Measurements from ENCODE around the gene TMEFF2. TPM values are rescaled to one million over a fixed set of nuclear protein-coding genes. Genes with fewer than 3 reads are reported as not detected.

Gene TMEFF2
- total RNA-seq, 1 donor from 2014 or later = 0.41 TPM

GRCh38 chr2:192202373-192202772 lies 7.6 kb upstream of the TMEFF2 start:
- Histone ChIP-seq H2AFZ (ENCODE audit: low read depth, low read length) (no peak overlapping the region), H3K4me2 (ENCODE audit: low read length) (no peak overlapping the region), H3K4me1 (ENCODE audit: insufficient read depth, low read length) (no peaks in the 10 kb centered on the region), H3K9ac (ENCODE audit: low read length) (no peak overlapping the region), H3K27ac (ENCODE audit: low read depth, low read length) (no peak overlapping the region), H3K36me3 (ENCODE audit: insufficient read depth, low read length) (no peaks in the 10 kb centered on the region), H4K20me1 (ENCODE audit: insufficient read depth, low read length) (no peaks in the 10 kb centered on the region), H3K9me3 (ENCODE audit: insufficient read depth, low read depth, low read length) (no peaks in the 10 kb centered on the region), H3K27me3 (ENCODE audit: insufficient read depth, low read length) (no peaks in the 10 kb centered on the region), H3K79me2 (ENCODE audit: insufficient read depth, low read length) (no peaks in the 10 kb centered on the region), H3K4me3 (ENCODE audit: insufficient read depth, low read depth, low read length) (no peak overlapping the region)
- no peaks in the 10 kb centered on the region for H3K9me3 Mint-ChIP-seq (ENCODE audit: unreplicated experiment)
- H3K27me3 Mint-ChIP-seq (ENCODE audit: low read depth, unreplicated experiment) = peaks cover 8% of the 10 kb centered on the region
- H3K36me3 Mint-ChIP-seq (ENCODE audit: low read depth, unreplicated experiment) = no peaks in the 10 kb centered on the region
- no peak overlapping the region for H3K4me3 Mint-ChIP-seq (ENCODE audit: unreplicated experiment)
- no peak for TF ChIP-seq EZH2 (IDR thresholded peaks at IDR 0.05; ENCODE audit: insufficient read depth, low read length)
- no peak for TF ChIP-seq CTCF (IDR thresholded peaks at IDR 0.05; ENCODE audit: insufficient read depth, low read depth, low read length)
- no peaks in the 10 kb centered on the region for H3K4me1 Mint-ChIP-seq (ENCODE audit: low read depth, unreplicated experiment)
- no peak for DNase-seq (ENCODE audit: low read depth)
- FAIRE-seq = no peak
- no peak overlapping the region for H3K27ac Mint-ChIP-seq (ENCODE audit: unreplicated experiment)

- H3K4me1 Mint-ChIP-seq (ENCODE audit: low read depth, unreplicated experiment) = peaks cover 8% of the 10 kb centered on the region
- H3K9me3 Mint-ChIP-seq (ENCODE audit: unreplicated experiment) = no peaks in the 10 kb centered on the region
- Histone ChIP-seq H4K20me1 (ENCODE audit: insufficient read depth, low read length) (no peaks in the 10 kb centered on the region), H3K4me3 (ENCODE audit: insufficient read depth, low read depth, low read length) (no peak overlapping the region), H3K9me3 (ENCODE audit: insufficient read depth, low read depth, low read length) (no peaks in the 10 kb centered on the region), H3K4me2 (ENCODE audit: low read length) (no peak overlapping the region), H3K79me2 (ENCODE audit: insufficient read depth, low read length) (no peaks in the 10 kb centered on the region), H3K9ac (ENCODE audit: low read length) (no peak overlapping the region), H3K27me3 (ENCODE audit: insufficient read depth, low read length) (peaks cover 5% of the 10 kb centered on the region), H3K36me3 (ENCODE audit: insufficient read depth, low read length) (no peaks in the 10 kb centered on the region), H3K27ac (ENCODE audit: low read depth, low read length) (no peak overlapping the region), H3K4me1 (ENCODE audit: insufficient read depth, low read length) (peaks cover 2% of the 10 kb centered on the region), H2AFZ (ENCODE audit: low read depth, low read length) (no peak overlapping the region)
- no peak for DNase-seq (ENCODE audit: low read depth)
- no peak overlapping the region for H3K4me3 Mint-ChIP-seq (ENCODE audit: unreplicated experiment)
- H3K36me3 Mint-ChIP-seq (ENCODE audit: low read depth, unreplicated experiment) = no peaks in the 10 kb centered on the region
- H3K27me3 Mint-ChIP-seq (ENCODE audit: low read depth, unreplicated experiment) = peaks cover 21% of the 10 kb centered on the region
- no peak for FAIRE-seq
- TF ChIP-seq EZH2 (IDR thresholded peaks at IDR 0.05; ENCODE audit: insufficient read depth, low read length) = no peak
- TF ChIP-seq CTCF (IDR thresholded peaks at IDR 0.05; ENCODE audit: insufficient read depth, low read depth, low read length) = no peak
- H3K27ac Mint-ChIP-seq (ENCODE audit: unreplicated experiment) = no peak overlapping the region
These were observed 6.4 kb upstream of the TMEFF2 start for GRCh38 chr2:192201116-192201515.

GRCh38 chr2:192197357-192197756 lies 2.6 kb upstream of the TMEFF2 start:
- Mint-ChIP-seq H3K27ac (ENCODE audit: unreplicated experiment) (no peak overlapping the region), H3K9me3 (ENCODE audit: unreplicated experiment) (no peaks in the 10 kb centered on the region), H3K36me3 (ENCODE audit: low read depth, unreplicated experiment) (no peaks in the 10 kb centered on the region), H3K4me1 (ENCODE audit: low read depth, unreplicated experiment) (peaks cover 11% of the 10 kb centered on the region), H3K4me3 (ENCODE audit: unreplicated experiment) (no peak overlapping the region), H3K27me3 (ENCODE audit: low read depth, unreplicated experiment) (peaks cover 57% of the 10 kb centered on the region)
- no peaks in the 10 kb centered on the region for H3K79me2 ChIP-seq (ENCODE audit: insufficient read depth, low read length)
- H2AFZ ChIP-seq (ENCODE audit: low read depth, low read length) = no peak overlapping the region
- H4K20me1 ChIP-seq (ENCODE audit: insufficient read depth, low read length) = no peaks in the 10 kb centered on the region
- peaks cover 13% of the 10 kb centered on the region for H3K4me1 ChIP-seq (ENCODE audit: insufficient read depth, low read length)
- H3K4me2 ChIP-seq (ENCODE audit: low read length) = no peak overlapping the region
- no peak overlapping the region for H3K9ac ChIP-seq (ENCODE audit: low read length)
- H3K27ac ChIP-seq (ENCODE audit: low read depth, low read length) = no peak overlapping the region
- FAIRE-seq (no peak), DNase-seq (ENCODE audit: low read depth) (no peak)
- TF ChIP-seq CTCF (IDR thresholded peaks at IDR 0.05; ENCODE audit: insufficient read depth, low read depth, low read length) (no peak), EZH2 (IDR thresholded peaks at IDR 0.05; ENCODE audit: insufficient read depth, low read length) (no peak)
- peaks cover 22% of the 10 kb centered on the region for H3K27me3 ChIP-seq (ENCODE audit: insufficient read depth, low read length)
- no peaks in the 10 kb centered on the region for H3K9me3 ChIP-seq (ENCODE audit: insufficient read depth, low read depth, low read length)
- H3K4me3 ChIP-seq (ENCODE audit: insufficient read depth, low read depth, low read length) = no peak overlapping the region
- H3K36me3 ChIP-seq (ENCODE audit: insufficient read depth, low read length) = no peaks in the 10 kb centered on the region
